ENCODE data around the gene ANKRD13D.

Gene ANKRD13D

DNA sequence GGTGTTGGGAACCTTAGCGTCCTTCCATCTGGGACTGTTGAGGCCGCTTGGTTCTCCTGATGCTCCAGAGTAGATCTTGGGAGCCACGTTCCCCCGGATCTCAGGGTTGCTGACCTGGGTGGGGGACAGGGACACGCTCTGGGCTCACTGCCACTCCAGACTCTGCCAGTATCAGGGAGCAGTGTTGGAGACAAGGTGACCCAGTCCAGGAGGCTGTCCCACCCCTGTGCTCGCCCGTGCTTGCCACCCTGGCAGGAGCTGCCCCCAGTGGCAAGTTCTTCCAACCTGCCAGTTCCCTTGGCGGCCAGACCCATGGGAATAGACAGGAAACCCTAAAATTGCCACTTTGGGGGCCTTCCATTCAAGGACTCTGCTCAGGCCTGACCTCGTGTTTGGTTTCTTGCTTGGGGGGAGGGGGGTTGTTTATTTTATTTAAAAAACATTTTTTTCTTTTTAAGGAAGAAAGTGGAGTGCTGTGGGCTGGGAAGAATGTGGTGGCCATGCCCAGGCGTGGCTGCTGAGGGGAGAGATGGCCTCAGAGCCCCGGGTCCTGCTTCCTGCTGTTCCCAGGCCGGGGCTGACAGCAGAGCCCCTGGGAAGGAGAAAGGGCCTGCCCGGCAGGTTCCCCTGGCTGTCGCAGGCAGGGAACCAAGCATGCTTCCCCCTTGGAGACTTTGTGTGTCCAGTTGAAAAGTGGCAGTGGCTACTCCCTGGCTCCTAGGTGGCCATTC lies 15.7 kb upstream of the ANKRD13D start:
- DNase-seq (ENCODE audit: low spot score), result no peak

DNA sequence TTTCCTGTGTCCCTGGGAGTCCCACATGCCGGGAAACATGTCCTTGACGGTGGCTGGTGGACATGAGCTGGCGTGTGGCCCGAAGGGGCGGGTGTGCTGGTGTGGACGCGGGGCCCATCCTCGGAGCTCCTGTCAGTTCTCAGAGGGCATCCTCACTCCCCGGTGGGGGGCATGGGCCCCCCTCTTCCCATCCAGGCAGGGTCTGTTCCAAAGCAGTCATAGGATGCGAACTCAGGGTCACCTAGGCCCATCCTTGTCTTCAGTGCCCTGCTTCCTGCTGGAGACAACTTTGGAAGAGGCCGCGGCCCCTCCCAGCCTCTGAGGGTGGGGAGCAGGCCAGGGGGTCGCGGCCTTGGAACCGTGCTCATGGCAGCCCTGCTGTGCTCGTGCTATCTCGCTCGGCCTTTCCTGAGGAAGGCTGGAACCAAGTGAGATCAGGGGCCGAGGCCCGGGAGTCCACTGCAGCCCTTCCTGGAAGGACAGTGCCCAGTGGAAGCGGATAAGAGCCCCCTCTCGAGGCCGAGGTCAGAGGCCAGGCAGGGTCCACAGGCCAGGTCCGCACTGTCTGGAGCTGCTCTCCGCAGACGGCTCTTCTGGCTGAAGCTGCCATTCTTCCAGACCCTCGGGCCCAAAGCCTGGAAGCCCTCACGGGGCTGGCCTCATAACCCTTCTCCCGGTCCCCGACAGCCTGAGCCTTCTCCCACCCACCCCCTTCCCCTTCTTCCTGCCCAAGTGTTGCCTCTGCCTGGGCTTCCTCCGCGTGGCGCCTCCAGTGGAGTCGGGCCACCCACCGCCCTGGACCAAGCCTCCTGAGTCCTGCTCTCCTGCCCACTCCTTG lies 14.1 kb upstream of the ANKRD13D start:
- no peak for DNase-seq (ENCODE audit: low spot score)

DNA sequence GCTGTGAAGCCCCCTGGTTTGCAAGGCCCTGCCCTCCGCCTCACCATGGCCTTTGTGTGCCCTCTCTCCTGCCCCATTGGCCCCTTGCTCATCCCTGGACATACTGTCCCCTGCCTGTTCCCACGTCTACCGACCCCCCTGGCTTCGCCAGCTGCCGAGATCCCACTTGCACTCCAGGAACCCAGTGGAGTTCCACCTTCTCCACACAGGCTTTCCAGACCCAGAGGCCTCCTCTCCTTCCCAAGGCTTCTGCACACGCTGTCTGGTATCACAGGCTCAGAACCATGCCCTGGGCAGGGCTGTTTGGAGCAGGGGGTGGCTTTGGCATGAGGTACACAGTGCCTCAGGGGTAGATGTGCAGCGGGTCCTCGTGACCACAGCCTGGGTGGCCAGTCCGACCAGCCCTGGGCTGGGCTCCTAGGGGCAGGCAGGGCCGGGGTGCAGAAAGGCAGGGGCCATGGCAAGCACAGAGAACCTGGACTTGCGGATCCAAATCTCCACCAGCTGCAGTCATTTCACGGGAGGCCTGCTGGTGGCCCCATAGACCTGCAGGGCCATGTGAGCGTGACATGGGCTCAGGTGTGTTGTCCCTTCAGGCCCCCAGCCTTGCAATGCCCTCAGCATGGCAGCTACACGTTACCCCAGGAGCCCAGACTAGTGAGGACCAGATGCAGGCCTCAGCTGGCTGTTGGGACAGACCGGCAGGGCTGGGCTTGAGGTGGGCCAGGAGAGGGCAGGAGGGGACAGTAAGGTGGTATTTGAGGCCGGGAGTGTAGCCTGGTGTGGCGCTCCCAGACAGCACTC lies 13.3 kb upstream of the ANKRD13D start:
- no peak for DNase-seq (ENCODE audit: low spot score)

DNA sequence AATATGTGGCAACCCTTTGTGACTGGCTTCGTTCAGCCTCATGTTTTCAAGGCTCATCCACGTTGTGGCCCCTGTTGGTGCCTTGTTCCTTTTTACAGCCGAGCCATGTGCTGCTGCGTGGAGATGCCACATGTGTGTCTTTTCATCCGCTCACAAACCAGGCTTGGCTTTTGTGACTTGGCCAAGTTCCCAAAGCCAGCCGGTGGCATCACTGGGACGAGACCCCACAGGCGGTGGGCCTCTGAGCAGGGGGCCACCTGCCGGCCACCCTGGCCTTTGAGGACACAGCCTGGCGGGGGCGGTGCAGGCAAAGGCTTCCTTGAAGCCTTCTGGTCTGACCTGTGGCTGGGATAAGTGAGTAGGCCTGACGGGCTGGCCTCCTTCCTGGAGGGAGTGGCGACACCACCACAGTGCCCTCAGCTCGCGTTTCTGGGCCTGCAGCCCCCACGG lies 12.3 kb upstream of the ANKRD13D start:
- no peak for DNase-seq (ENCODE audit: low spot score)

DNA sequence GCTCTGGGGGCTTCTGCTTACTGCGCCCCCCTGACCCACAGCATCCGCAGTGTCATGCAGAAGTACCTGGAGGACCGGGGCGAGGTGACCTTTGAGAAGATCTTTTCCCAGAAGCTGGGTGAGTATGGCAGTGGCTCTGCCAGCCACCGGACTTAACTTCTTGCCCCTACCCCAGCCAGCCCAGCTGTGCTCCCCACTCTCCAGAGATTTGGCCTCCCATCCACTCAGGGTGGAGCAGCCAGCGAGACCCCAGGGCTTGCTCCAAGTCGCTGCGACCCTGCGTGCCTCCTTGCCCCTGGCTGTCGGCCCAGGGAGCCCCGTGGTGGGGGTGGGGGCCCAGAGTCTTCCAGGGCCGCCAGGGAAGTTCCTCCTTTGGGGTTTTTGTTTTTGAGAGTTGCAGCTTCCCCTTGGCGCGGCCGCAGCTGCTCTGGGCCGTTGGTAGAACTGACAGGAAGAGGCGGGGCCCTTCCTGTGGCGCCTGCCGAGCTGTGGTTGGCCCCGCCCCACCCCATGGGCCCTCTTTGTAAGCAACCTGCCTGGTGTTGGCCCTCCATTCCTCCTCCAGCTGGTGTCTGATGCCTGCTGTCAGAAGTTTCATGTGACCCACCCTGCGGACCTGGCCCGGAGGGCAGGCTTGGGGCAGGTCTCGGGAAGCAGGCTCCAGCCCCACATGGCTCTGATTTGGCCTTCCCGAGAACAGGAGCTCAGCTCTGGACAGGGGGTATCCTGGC lies 11.7 kb upstream of the ANKRD13D start:
- peak; percentile 73 for DNase-seq (ENCODE audit: low spot score)

DNA sequence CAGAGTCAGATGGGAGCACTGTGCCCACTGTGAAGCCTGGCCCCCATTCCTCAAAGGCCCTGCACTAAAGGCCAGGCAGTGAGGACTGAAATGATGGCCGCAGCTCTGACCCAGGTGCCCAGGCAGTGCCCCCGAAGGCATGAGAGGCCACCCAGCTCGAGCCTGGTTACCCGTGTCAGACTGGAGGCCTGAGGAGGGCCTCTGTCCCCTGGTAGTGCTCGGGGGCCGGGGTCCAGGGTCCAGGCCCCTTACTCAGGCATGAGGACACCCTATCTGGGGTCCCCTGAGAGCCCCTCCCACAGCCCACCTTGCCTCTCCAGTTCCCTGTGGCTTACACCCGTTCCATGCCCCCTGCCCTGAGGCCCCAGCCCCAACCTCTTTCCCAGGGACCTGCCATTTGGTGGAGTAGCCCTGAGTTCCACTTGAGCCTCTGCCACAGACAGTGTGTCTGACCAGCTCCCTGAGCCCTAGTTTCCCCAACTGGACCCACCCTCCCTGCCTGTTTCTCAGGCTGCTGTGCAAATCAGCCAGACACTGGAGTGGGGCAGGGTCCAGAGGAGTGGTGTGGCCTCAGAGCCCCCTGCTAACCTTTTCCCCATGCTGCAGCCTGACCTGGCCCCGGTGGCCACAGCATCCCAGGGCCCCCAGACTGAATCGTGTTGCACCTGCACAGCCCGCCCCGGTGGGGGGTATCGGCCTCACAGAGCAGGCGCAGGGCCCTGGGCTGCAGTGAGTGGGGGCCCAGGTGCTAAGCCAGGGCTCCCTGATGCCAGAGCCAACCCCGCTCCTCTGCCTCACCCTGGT lies 10.8 kb upstream of the ANKRD13D start:
- DNase-seq (ENCODE audit: low spot score), result no peak

DNA sequence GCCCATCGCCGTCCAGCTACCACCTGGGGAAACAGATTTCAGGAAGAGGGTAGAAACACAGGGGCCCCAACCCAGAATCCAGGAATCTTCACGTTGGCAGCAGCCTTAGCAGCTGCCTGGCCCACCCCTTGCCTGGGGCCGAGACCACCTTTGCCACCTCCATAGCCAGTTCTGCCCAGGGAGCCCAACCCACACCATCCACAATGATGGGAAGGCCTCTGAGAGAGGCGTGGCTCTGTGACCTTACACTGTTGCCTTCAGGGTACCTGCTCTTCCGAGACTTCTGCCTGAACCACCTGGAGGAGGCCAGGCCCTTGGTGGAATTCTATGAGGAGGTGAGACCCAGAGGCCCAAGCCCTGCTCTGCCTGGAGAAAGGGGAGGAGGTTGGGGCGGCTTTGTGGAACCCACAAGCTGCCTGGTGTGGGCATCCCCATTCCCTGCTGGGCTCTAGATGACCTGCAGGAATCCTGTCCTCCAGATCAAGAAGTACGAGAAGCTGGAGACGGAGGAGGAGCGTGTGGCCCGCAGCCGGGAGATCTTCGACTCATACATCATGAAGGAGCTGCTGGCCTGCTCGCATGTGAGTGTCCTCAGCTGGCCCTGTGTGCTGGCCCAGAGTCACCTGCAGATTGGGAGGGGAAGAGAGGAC lies 10.0 kb upstream of the ANKRD13D start:
- no peak for DNase-seq (ENCODE audit: low spot score)

DNA sequence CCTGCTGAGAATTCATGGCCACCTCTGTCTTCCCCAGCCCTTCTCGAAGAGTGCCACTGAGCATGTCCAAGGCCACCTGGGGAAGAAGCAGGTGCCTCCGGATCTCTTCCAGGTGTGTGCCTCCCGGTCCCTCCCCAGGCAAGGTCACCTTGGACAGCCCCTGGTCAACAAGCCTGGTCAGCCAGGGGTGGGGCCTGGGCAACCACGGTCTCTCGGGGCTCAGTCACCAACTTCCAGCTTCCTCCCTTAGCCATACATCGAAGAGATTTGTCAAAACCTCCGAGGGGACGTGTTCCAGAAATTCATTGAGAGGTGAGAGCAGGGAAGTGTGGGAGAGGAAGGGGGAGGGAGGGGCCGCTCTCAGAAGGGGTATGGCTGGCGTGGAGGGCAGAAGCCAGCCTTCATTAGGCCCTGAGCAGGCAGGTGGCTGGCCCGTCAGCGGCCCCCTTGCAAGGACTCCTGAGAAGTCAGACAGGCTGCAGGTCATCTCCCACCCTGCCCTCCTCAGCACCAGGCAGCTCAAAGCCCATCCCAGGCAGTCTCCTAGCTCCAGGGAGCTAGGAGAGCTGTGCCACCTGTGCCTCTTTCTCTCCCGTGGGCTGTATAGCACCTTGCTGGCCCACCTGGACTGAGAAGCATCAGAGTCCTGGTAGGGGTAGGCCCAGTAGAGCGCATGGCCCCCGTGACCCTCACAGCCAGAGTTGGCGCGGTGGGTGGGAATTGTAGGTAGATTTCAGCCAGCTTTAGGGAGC lies 9.3 kb upstream of the ANKRD13D start:
- DNase-seq (ENCODE audit: low spot score), result no peak

DNA sequence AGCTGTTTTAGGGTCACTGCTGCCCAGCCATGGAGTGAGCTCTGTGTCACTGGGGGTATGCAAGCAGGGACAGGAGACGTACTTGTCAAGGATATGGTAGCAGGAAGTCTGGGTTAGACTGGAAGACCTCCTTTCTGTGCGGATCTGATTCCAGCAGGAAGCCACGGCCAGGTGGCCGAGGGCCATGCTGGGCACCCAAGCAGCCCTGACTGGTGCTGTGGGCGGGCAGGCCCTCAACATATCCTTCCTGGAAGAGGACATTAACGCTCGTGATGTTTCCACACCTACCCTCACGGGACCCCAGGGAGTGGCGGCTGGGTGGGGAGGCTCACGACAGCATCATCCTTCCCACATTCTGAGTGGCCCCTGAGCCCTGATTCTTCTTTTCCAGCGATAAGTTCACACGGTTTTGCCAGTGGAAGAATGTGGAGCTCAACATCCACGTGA lies 8.7 kb upstream of the ANKRD13D start:
- no peak for DNase-seq (ENCODE audit: low spot score)

DNA sequence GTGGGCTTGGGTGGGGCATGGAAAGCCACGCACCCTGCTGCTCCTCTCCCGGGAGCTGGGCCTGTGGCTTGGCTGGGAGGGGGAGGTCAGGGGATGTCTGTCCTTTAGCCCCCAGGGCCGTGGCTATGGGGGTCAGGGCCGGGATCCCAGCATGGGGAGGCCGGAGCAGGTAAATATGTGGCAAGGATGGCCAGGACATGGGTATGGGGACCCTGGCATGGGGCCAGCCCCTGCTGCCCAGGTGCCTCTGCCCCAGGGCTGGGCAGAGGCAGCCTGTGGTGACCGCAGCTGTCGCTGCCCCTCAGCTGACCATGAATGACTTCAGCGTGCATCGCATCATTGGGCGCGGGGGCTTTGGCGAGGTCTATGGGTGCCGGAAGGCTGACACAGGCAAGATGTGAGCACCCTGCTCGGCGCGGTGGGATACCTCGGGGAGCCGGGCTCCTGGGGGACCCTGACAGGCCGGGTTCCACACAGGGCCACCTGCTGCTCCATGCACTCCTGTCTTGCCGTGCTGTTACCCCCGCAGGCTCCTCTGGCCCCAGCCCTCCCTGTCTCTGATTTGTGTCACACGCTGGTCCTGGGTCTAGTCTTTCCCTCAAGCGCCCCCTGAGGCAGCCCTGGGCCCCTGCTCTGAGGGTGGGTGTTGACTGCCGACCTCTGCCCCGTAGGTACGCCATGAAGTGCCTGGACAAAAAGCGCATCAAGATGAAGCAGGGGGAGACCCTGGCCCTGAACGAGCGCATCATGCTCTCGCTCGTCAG lies 8.1 kb upstream of the ANKRD13D start:
- no peak for DNase-seq (ENCODE audit: low spot score)

DNA sequence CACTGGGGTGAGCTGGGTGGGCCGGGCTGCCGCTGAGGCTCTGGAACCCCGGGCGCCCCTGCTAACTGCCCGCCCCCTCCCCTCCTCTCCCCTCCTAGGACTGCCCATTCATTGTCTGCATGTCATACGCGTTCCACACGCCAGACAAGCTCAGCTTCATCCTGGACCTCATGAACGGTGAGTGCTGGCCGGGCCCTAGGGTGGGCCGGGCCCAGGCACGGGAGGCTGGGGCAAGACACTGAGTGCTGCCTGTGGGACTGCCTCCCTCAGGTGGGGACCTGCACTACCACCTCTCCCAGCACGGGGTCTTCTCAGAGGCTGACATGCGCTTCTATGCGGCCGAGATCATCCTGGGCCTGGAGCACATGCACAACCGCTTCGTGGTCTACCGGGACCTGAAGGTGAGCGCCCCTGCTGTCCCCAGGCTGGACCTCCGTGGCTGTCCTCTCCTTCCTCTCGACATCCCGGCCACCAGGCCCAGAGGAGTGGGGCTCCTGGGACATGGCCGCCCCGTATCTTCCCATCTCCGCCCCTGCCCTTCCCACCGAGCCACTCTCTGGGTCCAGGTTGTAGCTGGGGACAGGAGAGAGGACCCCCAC lies 7.5 kb upstream of the ANKRD13D start:
- no peak for DNase-seq (ENCODE audit: low spot score)

DNA sequence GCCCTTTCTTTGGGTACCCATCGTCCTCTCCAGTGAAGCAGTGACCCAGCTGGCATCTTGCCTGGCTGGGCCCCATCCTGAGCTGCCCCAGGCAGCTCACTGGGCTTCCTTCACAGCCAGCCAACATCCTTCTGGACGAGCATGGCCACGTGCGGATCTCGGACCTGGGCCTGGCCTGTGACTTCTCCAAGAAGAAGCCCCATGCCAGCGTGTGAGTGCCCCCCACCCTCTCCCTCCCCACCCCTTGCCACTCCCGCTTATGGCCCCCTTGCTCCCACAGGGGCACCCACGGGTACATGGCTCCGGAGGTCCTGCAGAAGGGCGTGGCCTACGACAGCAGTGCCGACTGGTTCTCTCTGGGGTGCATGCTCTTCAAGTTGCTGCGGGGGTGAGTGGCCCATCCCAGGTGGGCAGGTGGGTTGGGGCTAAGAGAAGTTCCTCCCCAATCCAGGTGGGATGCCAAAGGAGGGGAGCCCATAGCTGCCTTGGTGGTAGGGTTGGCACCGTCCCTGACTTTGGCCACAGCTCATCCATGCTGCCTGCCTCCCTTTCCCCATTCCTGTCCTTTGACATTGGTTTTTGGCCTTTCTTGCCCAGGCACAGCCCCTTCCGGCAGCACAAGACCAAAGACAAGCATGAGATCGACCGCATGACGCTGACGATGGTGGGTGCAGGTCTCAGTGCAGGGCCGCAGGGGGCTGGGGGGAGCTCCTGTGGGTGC lies 6.8 kb upstream of the ANKRD13D start:
- no peak for DNase-seq (ENCODE audit: low spot score)

DNA sequence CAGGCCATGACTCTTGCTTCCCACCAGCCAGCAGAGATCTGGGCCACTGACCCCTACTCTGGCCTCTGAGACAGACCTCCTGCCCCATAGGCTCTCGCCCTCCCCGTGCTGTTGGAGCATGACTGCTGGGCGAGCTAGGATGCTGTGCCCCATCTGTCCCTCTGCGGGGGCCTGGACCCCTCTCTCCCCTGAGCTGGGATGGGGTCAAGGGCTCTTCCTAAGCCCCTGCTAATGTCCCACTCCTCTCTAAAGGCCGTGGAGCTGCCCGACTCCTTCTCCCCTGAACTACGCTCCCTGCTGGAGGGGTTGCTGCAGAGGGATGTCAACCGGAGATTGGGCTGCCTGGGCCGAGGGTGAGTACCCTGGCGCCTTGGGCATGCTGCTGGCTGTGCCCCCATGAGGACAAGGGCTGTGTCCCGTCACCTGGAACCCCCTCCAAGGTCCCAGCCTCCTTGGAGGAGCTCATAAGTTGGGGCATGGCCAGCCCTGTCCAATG lies 6.2 kb upstream of the ANKRD13D start:
- DNase-seq (ENCODE audit: low spot score), result no peak

DNA sequence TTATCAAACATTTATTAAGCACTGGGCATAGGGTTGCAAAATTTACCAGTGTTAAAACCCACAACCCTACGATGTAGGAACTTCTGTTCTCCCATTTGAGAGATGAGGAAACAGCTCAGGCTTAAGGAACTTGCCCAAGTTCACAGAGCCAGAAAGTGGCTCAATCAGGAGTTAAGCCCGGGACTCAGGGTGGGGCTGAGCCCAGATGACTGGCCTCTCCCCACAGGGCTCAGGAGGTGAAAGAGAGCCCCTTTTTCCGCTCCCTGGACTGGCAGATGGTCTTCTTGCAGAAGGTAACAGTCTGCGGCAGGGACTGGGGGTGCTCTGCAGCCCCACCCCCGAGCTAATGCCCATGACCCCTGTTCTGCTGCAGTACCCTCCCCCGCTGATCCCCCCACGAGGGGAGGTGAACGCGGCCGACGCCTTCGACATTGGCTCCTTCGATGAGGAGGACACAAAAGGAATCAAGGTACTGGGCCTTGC lies 5.6 kb upstream of the ANKRD13D start:
- no peak for DNase-seq (ENCODE audit: low spot score)

DNA sequence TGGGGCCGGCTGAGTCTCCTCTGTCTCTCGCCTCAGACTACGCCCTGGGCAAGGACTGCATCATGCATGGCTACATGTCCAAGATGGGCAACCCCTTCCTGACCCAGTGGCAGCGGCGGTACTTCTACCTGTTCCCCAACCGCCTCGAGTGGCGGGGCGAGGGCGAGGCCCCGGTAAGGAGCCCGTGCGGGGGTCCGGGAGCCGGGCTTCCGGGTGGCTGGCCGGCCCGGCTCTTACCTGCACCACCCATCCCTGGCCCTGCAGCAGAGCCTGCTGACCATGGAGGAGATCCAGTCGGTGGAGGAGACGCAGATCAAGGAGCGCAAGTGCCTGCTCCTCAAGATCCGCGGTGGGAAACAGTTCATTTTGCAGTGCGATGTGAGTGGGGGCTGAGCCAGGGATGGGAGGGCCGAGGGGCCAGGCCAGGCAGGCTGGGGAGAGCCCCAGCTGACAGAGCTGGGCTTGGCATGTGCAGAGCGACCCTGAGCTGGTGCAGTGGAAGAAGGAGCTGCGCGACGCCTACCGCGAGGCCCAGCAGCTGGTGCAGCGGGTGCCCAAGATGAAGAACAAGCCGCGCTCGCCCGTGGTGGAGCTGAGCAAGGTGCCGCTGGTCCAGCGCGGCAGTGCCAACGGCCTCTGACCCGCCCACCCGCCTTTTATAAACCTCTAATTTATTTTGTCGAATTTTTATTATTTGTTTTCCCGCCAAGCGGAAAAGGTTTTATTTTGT lies 4.1 kb upstream of the ANKRD13D start:
- DNase-seq (ENCODE audit: low spot score), result no peak

Data from Ammon's horn (tissue), 1 donor.